AG10803 (cell line): ENCODE measurements around the gene BRPF3.

Source experiments
- DNase-seq: peaks from one replicate; pipeline ENCODE4 v3.0.0; 2010; ENCODE audit warnings: low read depth
- H3K4me3 ChIP-seq: 2 replicates; pipeline ENCODE4 v1.5.1; 2011; ENCODE audit warnings: mild to moderate bottlenecking, low read length, control low read depth
- TF ChIP-seq, protein P1 (sequence below): conservative IDR thresholded peaks from 2 replicates; pipeline ENCODE4 v1.5.1; 2011; ENCODE audit warnings: mild to moderate bottlenecking, low read length, control low read depth, inconsistent platforms

The BRPF3 gene

DNA sequence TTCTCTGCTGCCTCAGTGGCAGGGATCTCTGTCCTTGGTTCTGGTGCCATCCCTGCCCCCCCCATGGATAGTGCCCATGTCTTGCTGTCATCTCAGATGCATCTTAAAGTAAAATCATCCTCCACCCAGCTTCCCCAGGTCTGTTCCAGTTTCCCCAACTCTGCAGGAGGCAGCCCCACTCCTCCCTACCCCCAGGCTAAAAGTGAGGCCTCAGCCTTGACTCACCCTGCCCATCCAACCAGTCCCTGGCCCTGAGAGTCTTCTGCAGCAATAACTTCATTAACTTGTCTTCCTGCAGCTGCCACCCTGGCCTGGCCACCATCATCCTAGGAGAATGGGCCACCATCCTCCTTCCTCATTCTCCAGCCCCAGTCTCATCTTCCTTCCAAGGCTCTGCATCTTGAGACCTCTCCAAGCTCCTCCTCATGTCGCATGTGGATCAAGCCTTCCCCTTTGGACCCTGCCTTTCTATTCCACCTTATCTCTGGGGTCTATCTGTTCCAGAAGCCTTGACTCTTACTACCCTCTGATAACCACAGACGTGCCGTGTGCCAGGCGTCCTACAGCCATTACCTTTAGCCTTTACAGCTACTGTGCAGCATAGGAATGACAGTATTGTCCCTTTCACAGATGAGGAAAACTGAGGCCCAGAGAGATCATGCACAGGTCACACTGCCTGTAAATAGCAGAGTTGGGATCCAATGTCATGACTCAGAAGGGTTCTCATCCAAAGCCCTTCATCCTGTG lies 71.4 kb downstream of the BRPF3 start:
- TF ChIP-seq, protein P1, sequence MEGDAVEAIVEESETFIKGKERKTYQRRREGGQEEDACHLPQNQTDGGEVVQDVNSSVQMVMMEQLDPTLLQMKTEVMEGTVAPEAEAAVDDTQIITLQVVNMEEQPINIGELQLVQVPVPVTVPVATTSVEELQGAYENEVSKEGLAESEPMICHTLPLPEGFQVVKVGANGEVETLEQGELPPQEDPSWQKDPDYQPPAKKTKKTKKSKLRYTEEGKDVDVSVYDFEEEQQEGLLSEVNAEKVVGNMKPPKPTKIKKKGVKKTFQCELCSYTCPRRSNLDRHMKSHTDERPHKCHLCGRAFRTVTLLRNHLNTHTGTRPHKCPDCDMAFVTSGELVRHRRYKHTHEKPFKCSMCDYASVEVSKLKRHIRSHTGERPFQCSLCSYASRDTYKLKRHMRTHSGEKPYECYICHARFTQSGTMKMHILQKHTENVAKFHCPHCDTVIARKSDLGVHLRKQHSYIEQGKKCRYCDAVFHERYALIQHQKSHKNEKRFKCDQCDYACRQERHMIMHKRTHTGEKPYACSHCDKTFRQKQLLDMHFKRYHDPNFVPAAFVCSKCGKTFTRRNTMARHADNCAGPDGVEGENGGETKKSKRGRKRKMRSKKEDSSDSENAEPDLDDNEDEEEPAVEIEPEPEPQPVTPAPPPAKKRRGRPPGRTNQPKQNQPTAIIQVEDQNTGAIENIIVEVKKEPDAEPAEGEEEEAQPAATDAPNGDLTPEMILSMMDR, result no peak
- no peak overlapping the region for H3K4me3 ChIP-seq
- DNase-seq, result no peak

DNA sequence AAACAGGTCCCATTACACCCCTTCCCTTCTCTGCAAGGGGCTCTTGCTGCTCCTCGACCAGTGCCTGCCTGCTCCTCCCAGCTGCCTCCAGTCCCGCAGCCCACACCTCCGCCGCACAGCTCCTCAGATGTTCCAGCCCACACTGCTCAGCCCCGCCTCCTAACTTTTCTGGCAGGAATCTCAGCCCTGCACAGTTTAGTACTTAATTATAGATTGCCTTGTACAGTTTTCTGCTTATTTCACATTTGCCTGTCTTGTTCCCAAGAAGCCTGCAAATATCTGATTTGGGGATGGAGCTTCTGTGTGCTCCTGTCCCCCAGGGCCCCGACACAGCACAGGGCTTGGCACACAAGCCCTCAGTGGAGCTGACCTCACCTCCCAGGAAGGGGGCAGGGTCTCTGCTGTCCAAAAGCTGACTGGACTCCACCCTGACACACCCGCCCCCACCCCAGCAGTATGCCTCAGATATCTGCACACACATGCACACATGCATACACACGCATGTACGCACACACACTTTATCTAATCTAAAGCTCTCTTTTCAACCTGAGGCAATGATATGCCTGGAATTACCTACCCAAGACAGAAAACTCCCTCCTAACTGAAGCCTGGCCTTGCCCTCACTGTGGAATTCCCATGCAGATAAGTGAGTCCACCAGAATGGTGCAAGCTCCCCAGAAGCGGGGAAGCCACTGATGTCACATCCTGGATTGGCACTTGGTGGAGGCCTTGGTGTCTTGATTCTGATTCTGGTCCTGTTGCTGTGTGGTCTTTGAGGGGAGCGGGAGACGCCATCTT lies 72.1 kb downstream of the BRPF3 start:
- no peak overlapping the region for H3K4me3 ChIP-seq
- peak; percentile 12 for DNase-seq
- TF ChIP-seq, protein P1, result no peak

DNA sequence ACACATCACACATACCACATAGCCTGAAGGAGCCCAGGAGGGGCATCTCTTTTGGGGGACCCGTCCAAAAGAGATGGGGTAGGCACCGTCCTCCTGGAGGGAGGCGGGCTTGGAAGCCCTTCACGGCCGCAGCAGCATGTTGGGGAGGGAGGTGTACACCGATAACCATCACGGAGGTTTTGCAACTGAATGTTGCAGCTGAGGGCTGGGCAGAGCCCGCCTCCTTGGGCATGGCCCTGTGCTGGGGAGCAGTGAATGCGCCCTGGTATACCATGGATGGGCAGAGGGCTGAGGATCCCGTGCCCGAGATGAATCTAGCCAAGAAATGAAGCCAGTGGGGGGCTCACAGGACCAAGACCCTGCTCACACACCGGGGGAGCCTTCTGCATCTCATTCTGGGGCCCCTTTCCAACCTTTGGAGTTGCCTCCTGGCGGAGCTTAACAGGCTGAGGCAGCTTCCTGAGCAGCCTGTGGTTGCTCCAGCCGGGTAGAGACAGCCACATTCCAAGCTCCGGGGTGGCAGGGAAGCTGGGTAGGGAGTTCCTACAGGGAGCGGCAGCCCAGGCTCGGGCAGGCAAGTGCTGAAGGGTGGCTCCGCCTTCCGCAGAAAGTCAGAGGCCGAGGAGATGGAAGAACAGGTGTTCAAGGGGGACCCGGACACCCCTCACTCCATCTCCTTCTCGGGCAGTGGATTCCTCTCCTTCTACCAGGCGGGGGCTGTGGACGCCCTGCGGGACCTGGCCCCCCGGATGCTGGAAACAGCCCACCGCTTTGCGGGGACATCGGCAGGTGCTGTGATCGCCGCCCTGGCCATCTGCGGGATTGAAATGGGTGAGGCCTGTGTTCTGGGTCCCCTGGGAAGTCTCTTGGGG lies 73.5 kb downstream of the BRPF3 start, which contains the start of gene PNPLA1:
PNPLA1 (plus strand) TSS at position 227 of the 872 bp plus-strand sequence; CDS start at position 627, 400 bp downstream.
- no peak within 1 kb of the TSS for H3K4me3 ChIP-seq
- TF ChIP-seq, protein P1, result no peak
- no peak for DNase-seq

DNA sequence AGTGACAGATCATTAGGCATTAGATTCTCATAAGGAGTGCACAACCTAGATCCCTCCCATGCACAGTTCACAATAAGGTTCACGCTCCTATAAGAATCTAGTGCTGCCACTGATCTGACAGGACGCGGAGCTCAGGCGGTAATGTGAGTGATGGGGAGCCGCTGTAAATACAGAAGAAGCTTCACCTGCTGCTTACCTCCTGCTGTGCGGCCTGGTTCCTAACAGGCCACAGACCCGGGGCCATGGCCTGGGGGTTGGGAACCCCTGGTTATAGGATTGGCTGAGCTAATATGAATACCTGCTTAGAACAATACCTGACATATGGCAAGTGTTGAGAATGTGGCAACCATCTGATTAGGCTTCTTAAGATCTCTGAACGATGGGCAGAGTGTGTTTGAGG lies 75.7 kb downstream of the BRPF3 start:
- TF ChIP-seq, protein P1, result no peak
- DNase-seq, result no peak
- H3K4me3 ChIP-seq, result no peak overlapping the region

DNA sequence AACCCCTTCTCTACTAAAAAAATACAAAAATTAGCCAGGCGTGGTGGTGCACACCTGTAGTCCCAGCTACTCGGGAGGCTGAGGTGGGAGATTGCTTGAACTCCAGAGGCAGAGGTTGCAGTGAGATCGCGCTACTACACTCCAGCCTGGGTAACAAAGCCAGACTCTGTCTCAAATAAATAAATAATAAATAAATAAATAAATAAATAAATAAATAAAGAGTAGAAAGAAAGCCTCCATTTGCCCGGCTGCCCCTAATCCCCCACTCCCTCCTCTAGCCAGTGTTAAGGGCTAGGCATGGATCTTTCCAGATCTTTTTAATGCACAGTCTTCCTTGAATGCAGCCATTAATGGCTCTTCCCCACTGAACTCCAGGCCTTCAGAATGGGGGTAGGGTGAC lies 76.5 kb downstream of the BRPF3 start:
- TF ChIP-seq, protein P1, result no peak
- DNase-seq, result no peak
- no peak overlapping the region for H3K4me3 ChIP-seq

DNA sequence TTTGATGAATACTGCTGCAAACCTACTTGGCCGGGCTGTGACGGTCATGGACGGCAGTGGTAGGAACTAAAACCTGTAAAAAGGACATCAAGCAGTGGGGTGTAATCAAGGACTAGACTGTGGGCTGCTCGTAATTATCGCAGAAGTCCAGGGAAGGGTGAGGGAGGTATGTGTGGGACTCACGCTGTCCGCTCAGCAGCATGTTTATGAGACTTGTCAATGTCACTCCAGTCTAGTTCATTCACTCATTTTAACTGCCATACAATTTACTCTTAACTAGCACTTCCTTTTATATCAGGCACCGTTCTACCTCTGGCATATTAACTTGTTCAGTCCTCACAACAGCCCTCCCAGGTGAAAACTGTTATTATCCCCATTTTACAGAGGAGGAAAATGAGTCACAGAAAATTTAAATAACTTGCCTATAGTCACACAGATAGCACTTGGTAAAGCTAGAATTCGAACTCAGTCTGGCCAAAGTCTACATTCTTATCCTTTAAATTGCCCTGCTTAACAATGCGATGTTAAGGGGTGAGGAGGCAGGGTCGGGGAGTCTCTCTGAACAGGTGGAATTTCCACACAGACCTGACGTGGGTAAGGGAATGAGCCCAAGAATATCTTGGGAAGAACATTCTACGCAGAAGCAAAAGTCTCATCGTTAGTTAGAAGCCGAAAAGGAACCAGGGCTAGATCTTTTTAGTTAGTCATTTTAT lies 77.4 kb downstream of the BRPF3 start:
- DNase-seq, result no peak
- H3K4me3 ChIP-seq, result no peak overlapping the region
- TF ChIP-seq, protein P1, result no peak
